Endothelial cell of umbilical vein (primary cell): Measurements from ENCODE around the gene WLS. TPM values are rescaled to one million over a fixed set of nuclear protein-coding genes. Genes with fewer than 3 reads are reported as not detected.
"Not testable (repeated sequence)": the region's sequence is repeated elsewhere in the genome, so short reads cannot be mapped to it uniquely, and the experiment has no call there.

Experiments used
- BruUV-seq: library from RNA; stranded (reverse); fragments of 400-500 nt; replicated peaks from 2 replicates; lab custom pipeline; 2021; lab: Mats Ljungman, UMichigan
- CTCF ChIA-PET: fragments of 300-600, 350-600 bp; sonication (Branson Sonifier 250); formaldehyde crosslinking; loops from one replicate; lab custom pipeline; 2021; ENCODE audit warnings: antibody characterized with exemption, inconsistent platforms; lab: Charles Lee
- POLR2A ChIA-PET: fragments of 300-600, 350-600 bp; sonication (Branson Sonifier 250); formaldehyde crosslinking; loops from one replicate; lab custom pipeline; 2021; ENCODE audit warnings: antibody characterized with exemption, inconsistent platforms; lab: Charles Lee
- DNase-seq: peaks from one replicate; pipeline ENCODE4 v3.0.0-alpha.2; 2011; ENCODE audit warnings: low read depth, low spot score
- FAIRE-seq: peaks from 2 replicates; lab custom pipeline; 2011; peaks lifted over from hg19 to GRCh38; lab: Jason Lieb, UNC
- H2AFZ ChIP-seq: 2 replicates; pipeline ENCODE4 v1.6.0; 2012; ENCODE audit warnings: low read depth, low read length, control low read depth, inconsistent platforms
- H3K27ac ChIP-seq: 2 replicates; pipeline ENCODE4 v1.5.1; 2011; ENCODE audit warnings: low read depth, mild to moderate bottlenecking, control low read depth, low read length, moderate library complexity; ENCODE audit not compliant: insufficient read depth
- H3K27me3 ChIP-seq, 2 experiments: 2 replicates each; pipeline versions ENCODE4 v1.6.0 to v1.6.1; 2011; ENCODE audit warnings: low read length in 2 of 2, mixed read lengths in 1 of 2; ENCODE audit not compliant: control insufficient read depth in 2 of 2, insufficient read depth in 2 of 2
- H3K36me3 ChIP-seq, 2 experiments: 2 replicates in 1 of 2; 3 replicates in 1 of 2; pipeline ENCODE4 v1.5.1; 2011; ENCODE audit warnings: low read length in 2 of 2, mild to moderate bottlenecking in 1 of 2, moderate library complexity in 1 of 2; ENCODE audit not compliant: control insufficient read depth in 2 of 2, insufficient read depth in 2 of 2; ENCODE audit errors: extremely low read depth in 1 of 2
- H3K4me1 ChIP-seq: 3 replicates; pipeline ENCODE4 v1.5.1; 2011; ENCODE audit warnings: mild to moderate bottlenecking, low read length; ENCODE audit not compliant: control insufficient read depth, insufficient read depth; ENCODE audit errors: extremely low read depth
- H3K4me2 ChIP-seq: 2 replicates; pipeline ENCODE4 v1.6.1; 2011; ENCODE audit warnings: low read length, control low read depth, mixed read lengths; ENCODE audit not compliant: insufficient read depth
- H3K4me3 ChIP-seq, 3 experiments: fragments of 200-600 bp in 1 of 3; sonication (generic), shearing (Covaris generic) in 1 of 3; replicated peaks in 1 of 3; 2 replicates each; pipeline ENCODE4 v1.5.1; 2011 to 2016; ENCODE audit warnings: control low read depth in 3 of 3, low read length in 3 of 3, mild to moderate bottlenecking in 2 of 3, inconsistent platforms in 1 of 3, low read depth in 1 of 3, moderate library complexity in 1 of 3; ENCODE audit not compliant: insufficient read depth in 1 of 3
- H3K79me2 ChIP-seq: 2 replicates; pipeline ENCODE4 v1.6.0; 2012; ENCODE audit warnings: low read length, inconsistent platforms; ENCODE audit not compliant: control insufficient read depth, insufficient read depth
- H3K9ac ChIP-seq: replicated peaks from 2 replicates; pipeline ENCODE3; 2011; ENCODE audit warnings: low read length, control low read depth; ENCODE audit not compliant: insufficient read depth; ENCODE audit errors: extremely low read depth
- H3K9me1 ChIP-seq: replicated peaks from 3 replicates; pipeline ENCODE4 v1.6.0; 2011; ENCODE audit warnings: mild to moderate bottlenecking, low read length; ENCODE audit not compliant: control insufficient read depth, insufficient read depth; ENCODE audit errors: extremely low read depth
- H3K9me3 ChIP-seq: replicated peaks from 2 replicates; pipeline ENCODE4 v1.5.1; 2012; ENCODE audit warnings: low read length, inconsistent platforms; ENCODE audit not compliant: control insufficient read depth, insufficient read depth
- H4K20me1 ChIP-seq: replicated peaks from 2 replicates; pipeline ENCODE3; 2011; ENCODE audit warnings: mild to moderate bottlenecking, low read length; ENCODE audit not compliant: control insufficient read depth, insufficient read depth; ENCODE audit errors: extremely low read depth
- EZH2 ChIP-seq: IDR thresholded peaks from 2 replicates; pipeline ENCODE4 v1.6.1; 2012; ENCODE audit warnings: borderline replicate concordance, low read depth, mild to moderate bottlenecking, moderate library complexity, low read length, inconsistent platforms; ENCODE audit not compliant: severe bottlenecking
- dilution Hi-C: fragments of 300-500 bp; cut with MboI; formaldehyde crosslinking; loops from one replicate; pipeline ENCODE4 v1.15.0; 2019; ENCODE audit warnings: low sequenced_read_pairs; ENCODE audit not compliant: extremely low pct_ligation_motif_present
- intact Hi-C: fragments of 100-400 bp; cut with micrococcal nuclease; formaldehyde crosslinking; loops from one replicate; pipeline ENCODE4 v1.10.0; 2022
- polyA plus RNA-seq, 4 experiments: library from polyadenylated mRNA; depleted of rRNA in 3 of 4; stranded (reverse) in 3 of 4; unstranded in 1 of 4; fragments of >200 nt; gene quantifications; 2 replicates each; pipeline versions ENCODE4 v1.2.1 to v1.2.3, GENCODE V29; 2011 to 2012; ENCODE audit warnings: missing spikeins in 1 of 4
- total RNA-seq: library from RNA; stranded (reverse); gene quantifications from 2 replicates; pipeline ENCODE4 v1.2.3, GENCODE V29; 2021

WLS gene
- total and polyA plus RNA-seq, 2 donors (not counting 3 experiments of a cell fraction or from before 2014, with no cell fraction given) = 121 to 199 TPM

GRCh38 chr1:68268896-68269483, 36.7 kb upstream of the WLS start:
- no peak for DNase-seq
- Histone ChIP-seq H3K79me2 (no peaks in the 10 kb centered on the region), H3K4me3 (no peak overlapping the region), H3K27ac (no peak overlapping the region), H2AFZ (no peak overlapping the region), H3K9ac (no peak overlapping the region), H3K4me2 (no peak overlapping the region), H3K9me1 (no peaks in the 10 kb centered on the region), H4K20me1 (no peaks in the 10 kb centered on the region), H3K36me3 (no peaks in the 10 kb centered on the region), H3K27me3 (no peaks in the 10 kb centered on the region), H3K4me1 (no peaks in the 10 kb centered on the region), H3K9me3 (no peaks in the 10 kb centered on the region)
- intact Hi-C loops = no loop called here
- FAIRE-seq = no peak
- no peak for TF ChIP-seq EZH2
- dilution Hi-C loops = no loop called here
- no TSS peak for BruUV-seq
- POLR2A ChIA-PET = no interaction called here
- CTCF ChIA-PET = interaction anchor here (1.2 to 1.6 kb wide), 2 partner anchors 149 to 152 kb away, joined by 3 read pairs; no protein-coding TSS in a partner anchor

DNA sequence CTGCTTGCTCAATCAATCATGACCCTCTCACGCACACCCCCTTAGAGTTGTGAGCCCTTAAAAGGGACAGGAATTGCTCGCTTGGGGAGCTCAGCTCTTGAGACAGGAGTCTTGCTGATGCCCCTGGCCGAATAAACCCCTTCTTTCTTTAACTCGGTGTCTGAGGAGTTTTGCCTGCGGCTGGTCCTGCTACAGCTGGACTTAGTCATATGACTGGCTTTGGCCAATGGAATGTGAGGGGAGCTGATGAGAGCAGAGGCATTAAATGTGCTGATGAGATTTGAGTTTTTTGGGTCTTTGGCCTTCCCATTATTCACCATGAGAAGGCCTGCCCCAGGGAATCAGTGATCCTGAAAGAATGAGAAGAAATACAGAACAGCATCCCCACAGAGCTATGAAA, 24.5 kb upstream of the WLS start:
- H2AFZ ChIP-seq, FAIRE-seq, H4K20me1 ChIP-seq, H3K9ac ChIP-seq, H3K9me1 ChIP-seq, H3K36me3 ChIP-seq, POLR2A ChIA-PET, H3K4me3 ChIP-seq, BruUV-seq, H3K79me2 ChIP-seq, intact Hi-C loops, H3K27ac ChIP-seq, dilution Hi-C loops, DNase-seq, H3K4me1 ChIP-seq, H3K27me3 ChIP-seq, H3K4me2 ChIP-seq, CTCF ChIA-PET, H3K9me3 ChIP-seq: not testable (repeated sequence)
